RWPE1 (cell line): ENCODE measurements around the gene DOK7.

Source experiments
- CTCF ChIA-PET: fragments of 350-600 bp; sonication (Branson Sonifier 250); formaldehyde crosslinking; extraction: SDS; loops from one replicate; lab custom pipeline; 2021; lab: Yijun Ruan, JAX
- POLR2A ChIA-PET: fragments of 400-600 bp; formaldehyde crosslinking; extraction: SDS; loops from one replicate; lab custom pipeline; 2020; ENCODE audit warnings: antibody characterized with exemption; ENCODE audit not compliant: low non-redundant PET; lab: Yijun Ruan, JAX
- DNase-seq: peaks from one replicate; pipeline ENCODE4 v3.0.0; 2012; ENCODE audit warnings: low spot score
- H3K27ac ChIP-seq: fragments of 450-650 bp; 2 replicates; pipeline ENCODE4 v1.5.1; 2017
- TF ChIP-seq, protein P1 (sequence below): fragments of 450-650 bp; conservative IDR thresholded peaks from 2 replicates; pipeline ENCODE4 v1.5.1; 2017; ENCODE audit warnings: low read depth, mild to moderate bottlenecking

Gene DOK7

DNA sequence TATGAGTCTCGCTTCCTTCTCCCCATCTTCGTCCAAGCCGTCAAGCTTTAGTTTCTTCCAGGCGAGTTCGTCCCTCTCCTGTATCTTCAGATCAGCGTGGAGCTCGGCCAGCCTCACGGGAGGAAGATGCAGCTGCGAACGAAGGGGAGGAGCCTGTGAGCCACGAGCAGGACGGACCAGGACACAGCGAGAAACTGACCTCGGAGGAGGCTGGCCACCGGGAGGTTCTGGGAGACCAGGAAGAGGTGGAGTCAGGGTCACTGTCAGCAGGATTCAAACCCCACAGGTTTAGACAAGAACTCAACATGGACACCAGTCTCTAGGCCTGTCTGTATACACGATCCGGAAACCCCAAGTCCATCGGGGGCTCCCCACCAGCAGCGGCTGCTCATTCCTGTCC is 61.8 kb downstream of the DOK7 start:
- TF ChIP-seq, protein P1, sequence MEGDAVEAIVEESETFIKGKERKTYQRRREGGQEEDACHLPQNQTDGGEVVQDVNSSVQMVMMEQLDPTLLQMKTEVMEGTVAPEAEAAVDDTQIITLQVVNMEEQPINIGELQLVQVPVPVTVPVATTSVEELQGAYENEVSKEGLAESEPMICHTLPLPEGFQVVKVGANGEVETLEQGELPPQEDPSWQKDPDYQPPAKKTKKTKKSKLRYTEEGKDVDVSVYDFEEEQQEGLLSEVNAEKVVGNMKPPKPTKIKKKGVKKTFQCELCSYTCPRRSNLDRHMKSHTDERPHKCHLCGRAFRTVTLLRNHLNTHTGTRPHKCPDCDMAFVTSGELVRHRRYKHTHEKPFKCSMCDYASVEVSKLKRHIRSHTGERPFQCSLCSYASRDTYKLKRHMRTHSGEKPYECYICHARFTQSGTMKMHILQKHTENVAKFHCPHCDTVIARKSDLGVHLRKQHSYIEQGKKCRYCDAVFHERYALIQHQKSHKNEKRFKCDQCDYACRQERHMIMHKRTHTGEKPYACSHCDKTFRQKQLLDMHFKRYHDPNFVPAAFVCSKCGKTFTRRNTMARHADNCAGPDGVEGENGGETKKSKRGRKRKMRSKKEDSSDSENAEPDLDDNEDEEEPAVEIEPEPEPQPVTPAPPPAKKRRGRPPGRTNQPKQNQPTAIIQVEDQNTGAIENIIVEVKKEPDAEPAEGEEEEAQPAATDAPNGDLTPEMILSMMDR = no peak
- POLR2A ChIA-PET = no interaction called here
- DNase-seq = no peak
- H3K27ac ChIP-seq = no peak overlapping the region
- CTCF ChIA-PET = no interaction called here

DNA sequence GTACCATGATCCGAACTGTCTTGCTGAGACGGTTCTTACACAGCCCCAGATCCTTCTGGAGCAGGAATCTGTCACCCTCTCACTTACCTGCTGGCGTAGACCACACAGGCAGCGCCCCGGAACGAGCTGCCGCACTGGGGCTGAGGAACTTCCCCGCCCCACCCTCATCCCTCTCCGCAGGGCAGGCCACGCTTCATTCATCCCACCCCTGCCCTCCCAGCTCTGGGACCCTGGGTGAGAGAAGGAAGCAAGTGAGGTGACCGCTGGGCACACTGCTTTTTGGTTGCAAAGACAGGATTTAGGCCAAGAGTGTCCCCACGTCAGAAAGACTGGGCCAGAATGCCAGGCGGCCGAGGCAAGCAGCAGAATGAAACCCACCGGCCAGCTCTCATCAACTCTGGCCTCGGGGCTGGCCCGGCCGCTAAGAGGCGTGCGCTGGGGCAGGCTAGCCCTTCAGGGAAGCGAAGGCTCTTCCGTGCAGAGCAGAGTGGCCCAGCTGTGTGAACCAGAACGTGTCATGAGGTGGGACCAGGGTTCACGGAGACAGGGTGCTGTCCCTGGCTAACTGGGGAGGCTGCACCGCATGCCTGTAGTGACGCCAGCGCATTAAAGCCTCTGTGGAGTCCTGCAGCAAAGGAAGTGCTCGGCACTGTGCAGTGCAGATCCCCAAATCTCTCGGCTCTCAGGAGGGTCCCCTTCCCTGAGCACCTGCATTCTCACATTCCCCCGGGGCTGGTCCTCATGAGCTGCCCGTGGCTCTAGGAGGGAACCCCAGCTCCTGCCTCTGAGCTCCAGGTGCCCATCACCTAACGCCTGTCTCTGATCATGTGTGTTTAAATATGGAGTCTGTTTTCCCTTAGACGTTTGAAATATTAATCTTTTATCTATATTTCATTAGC is 62.7 kb downstream of the DOK7 start:
- no peak overlapping the region for H3K27ac ChIP-seq
- ChIA-PET CTCF (interaction anchor here (0.6 to 0.7 kb wide), 3 partner anchors 11 to 359 kb away, joined by 3 to 5 read pairs (median 3); no protein-coding TSS in a partner anchor), POLR2A (no interaction called here)
- DNase-seq = no peak
- TF ChIP-seq, protein P1 = no peak

DNA sequence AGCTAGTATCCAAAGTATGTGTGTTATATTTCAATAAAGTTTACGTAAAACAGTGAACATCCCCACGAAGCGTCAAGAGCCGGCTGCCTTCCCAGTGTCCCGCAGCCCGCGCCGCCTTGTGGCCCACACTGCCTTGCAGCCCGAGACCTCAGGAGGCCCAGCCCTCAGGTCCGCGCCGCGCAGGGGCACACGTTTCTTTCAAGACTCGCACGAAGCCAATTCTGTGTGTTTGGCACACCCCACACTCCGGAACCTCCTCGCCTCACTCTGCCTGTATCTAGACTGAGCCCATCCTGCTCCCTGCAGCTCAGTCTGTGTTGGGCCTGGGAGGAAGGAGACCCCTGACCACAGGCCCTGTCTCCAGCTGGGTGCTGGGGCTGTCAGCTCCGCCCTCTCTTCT is 63.4 kb downstream of the DOK7 start:
- DNase-seq = no peak
- CTCF ChIA-PET = interaction anchor here (0.6 to 0.7 kb wide), 2 partner anchors 12 to 360 kb away, joined by 3 read pairs; no protein-coding TSS in a partner anchor
- H3K27ac ChIP-seq = no peak overlapping the region
- POLR2A ChIA-PET = no interaction called here
- TF ChIP-seq, protein P1 = no peak

DNA sequence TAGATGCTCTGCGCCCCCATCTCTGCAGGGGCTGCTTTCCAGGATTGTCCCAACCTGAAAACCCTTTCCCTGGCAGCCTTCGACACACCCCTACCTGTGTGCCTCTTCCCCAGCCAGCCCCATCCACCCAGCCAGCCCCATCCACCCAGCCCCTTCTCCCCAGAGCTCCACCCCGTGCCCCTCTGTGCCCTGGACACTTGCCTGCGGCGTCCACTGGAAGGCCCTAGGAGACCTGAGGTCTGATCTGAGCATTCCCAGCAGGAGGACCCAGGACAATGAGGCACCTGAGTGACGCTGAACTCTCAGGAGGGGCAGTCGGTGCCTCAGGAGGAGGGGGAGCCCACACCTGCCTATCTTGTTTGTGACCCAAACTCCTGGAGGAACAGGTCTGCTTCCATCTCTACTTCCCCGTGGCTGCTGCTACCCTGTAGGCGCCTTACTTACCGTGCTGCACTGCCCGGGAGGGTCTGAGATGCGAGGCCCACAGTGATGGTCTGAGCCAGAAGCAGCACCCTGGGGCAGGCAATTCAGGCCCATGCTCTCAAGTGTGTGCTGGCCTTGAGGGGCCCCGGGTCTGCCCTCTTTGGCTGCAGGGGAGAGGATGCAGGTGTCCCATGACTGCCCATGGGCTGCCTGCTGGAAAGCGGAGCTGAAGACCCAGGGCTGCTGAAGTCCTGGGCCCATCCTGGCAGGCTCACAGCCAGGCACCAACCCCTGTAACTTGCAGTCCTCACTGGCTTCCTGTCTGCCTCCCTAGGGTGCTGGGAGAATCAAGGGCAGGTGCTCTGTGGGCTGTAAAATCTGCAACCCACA is 64.2 kb downstream of the DOK7 start:
- no peak overlapping the region for H3K27ac ChIP-seq
- POLR2A ChIA-PET = no interaction called here
- TF ChIP-seq, protein P1 = no peak
- CTCF ChIA-PET = no interaction called here
- no peak for DNase-seq

DNA sequence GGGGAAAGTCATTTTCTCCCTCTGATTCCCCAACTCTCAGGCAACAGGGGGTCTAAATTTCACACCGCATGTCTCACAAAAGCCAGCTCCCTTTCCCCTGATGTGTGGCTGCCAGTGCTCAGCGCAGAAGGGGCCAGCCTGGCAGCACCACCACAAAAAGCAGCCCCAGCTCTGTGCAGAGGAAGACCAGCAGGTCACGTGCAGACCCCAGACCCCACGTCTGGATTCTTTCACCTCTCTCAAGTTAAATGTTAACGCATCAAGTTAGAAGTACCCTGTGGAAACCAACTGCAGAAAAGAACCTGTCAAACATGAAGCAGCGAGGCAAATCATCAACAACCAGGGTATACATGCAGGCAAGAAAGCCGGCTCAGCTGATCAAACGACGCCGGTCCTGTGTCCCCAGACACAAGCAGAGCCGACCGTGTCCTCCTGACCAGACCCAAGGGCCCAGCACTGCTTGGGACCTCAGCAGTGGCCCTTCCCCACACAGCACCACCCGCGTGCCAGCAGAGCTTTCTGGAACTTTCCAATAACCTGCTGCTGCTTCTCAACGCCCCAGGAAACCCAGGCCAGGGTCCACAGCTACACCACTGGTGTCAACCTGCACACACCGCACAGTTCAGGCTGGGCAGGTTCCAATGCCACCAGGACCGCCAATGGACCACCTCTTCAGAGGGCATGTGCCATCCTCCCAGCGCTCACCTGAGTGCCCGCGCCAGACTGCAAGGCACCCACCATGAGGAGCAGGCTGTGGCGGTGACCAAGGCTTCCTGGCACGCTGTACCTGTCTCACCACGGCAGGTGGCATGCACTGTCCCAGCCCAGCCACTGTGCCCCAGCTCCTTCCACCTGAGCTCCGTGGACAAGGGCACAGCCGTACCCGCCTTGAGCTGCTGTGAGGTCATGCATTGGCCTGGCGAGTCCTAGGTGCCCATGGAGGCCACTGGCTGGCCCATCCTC is 65.1 kb downstream of the DOK7 start:
- ChIA-PET CTCF (no interaction called here), POLR2A (no interaction called here)
- TF ChIP-seq, protein P1 = no peak
- H3K27ac ChIP-seq = no peak overlapping the region
- no peak for DNase-seq
